ENCODE data around the gene MROH2A.

Gene MROH2A

DNA sequence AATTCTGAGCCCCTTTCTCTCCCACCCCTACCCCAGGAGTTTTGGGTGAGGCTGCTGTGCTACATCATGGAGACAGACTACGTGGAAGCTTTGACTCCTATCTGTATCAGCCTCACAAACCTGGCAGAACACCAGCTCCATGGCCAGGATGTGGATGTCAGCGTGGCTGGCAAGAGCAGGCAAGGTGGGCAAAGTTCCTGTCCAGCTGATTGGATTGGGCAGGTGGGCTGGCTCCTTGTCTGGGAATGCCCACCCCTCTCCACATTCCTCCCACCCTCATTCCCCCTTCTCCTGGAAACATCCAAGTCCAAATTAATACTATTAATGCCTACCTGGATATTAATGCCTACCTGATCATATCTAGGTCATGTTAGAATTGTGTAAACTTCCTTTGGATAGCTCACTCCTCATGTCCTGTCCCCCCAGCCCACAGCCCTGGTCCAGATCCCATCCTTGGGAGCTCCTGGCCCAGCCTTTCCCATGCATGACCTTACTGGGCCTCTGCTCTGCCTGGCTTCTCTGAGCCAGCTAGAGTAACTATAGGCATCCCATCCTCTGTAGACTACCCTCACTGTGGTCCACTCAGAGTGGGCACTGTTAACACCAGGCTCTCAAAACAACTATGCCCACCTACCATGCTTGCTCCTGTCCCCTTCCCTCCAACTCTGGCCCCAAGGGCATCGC lies 24.1 kb downstream of the MROH2A start:
- no peak for DNase-seq

GRCh38 chr2:233803292-233803911 lies 25.3 kb downstream of the MROH2A start:
- no peak for DNase-seq

DNA sequence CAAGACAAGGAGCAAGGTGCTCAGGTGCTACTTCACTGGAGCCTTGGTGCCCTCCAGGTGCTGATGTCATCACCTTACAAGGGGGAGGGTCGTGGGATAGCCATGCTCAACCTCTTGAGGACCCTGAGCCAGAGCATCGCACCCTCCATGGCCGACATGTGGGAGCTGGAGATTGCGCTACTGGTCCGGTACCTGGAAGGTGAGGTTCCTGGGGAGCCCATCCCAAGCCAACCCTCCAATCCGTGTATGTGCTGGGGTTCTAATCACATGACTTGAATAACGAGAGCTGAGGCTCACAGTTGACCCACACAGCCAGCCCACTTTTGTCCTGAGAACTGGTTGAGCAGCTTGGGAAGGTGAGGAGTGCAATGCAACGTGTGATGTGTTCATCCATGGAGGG lies 25.9 kb downstream of the MROH2A start:
- DNase-seq, result no peak

DNA sequence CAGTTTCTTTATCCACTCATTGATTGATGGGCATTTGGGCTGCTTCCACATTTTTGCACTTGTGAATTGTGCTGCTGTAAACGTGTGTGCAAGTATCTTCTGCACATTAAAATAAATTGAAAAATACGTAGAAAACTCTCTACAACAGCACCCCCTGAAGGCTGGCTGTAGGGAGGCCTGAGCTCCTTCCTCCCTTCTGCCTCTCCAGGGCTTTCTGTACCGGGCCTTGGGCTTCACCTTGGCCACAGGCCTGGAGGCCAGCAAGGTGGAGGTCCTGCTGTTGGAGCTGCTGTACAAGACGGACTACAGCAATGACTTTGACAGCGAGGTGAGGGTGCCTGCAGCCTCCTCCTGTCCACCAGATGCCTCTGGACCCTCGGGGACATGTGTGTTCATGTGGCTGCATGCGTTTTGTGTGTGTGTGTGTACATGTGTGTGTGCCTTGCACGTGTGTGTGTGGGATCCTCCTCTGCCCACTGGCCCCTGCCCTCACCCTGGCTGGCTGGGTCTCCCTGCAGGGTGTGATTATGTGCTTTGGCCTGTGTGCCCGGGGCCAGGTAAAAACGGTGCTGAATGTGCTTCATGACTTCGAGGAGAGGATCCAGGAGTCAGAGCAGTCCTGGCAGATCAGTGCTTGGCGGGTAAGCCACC lies 29.2 kb downstream of the MROH2A start:
- DNase-seq, result no peak

DNA sequence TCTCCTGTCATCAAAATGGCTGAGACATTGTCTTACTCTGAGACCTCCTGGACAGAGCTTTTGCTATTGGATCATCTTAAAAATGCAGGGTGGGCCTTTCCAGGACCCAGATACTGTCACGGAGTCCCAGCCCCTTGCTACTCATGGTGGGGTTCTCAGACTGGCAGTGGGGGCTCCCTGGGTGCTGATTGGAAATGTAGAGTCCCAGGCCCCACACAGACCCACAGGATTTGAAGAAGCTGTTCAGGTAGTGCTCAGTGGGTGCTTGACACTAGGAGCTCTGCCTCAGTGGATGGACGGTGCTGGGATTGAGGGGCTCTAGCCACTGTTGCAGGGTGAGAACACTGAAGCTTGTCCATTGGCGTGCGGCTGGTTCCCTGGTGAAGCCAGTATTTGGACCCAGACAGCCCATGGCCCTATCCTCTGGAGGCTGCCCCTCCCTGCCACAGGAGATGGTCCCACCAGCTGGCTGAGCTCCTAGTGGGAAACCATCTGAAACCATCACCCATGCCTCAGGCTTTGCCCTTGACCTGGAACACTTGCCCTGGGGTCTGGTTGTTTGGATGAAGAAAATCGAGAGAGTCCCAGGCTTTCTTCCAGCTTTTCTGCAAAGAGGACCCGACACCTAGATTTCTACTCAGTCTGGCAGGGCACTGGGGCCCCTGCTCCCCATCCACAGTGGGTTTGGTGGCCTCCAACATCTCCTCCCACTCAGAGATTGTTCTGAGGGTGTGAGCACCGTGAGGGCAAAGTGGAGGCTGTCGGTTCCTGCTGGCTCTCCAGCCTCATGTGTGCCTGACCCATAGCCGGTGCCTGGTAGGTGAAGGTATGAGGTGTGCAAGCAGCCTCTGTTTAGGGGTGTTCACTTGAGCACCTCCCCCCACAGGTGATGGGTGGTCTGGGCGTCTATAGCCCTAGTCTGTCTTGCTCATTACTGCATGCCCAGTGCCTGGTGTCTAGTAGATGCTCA lies 30.1 kb downstream of the MROH2A start:
- no peak for DNase-seq

GRCh38 chr2:233810385-233810784 lies 32.3 kb downstream of the MROH2A start:
- DNase-seq, result no peak

- no peak for DNase-seq
Measured at GRCh38 chr2:233811087-233811486, 33.0 kb downstream of the MROH2A start.

DNA sequence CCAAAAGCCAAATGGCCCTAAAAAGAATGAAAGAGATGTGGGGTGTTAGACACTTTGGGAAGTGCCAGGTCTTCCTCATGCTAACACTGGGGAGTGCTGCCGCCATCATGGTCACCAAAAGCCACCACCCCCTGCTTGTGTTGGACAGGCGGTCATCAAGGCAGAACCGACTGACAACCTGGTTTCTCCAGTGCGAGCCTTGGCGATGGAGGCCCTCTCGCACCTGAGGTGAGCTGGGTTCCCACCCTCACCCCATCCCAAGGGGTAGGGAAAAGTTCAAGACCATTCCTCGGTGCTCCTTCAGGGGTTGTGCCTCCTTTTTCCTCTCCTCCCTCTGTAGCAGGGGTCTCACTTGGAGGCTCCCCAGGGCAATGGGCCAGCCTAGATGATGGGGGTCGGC lies 33.6 kb downstream of the MROH2A start:
- no peak for DNase-seq

DNA sequence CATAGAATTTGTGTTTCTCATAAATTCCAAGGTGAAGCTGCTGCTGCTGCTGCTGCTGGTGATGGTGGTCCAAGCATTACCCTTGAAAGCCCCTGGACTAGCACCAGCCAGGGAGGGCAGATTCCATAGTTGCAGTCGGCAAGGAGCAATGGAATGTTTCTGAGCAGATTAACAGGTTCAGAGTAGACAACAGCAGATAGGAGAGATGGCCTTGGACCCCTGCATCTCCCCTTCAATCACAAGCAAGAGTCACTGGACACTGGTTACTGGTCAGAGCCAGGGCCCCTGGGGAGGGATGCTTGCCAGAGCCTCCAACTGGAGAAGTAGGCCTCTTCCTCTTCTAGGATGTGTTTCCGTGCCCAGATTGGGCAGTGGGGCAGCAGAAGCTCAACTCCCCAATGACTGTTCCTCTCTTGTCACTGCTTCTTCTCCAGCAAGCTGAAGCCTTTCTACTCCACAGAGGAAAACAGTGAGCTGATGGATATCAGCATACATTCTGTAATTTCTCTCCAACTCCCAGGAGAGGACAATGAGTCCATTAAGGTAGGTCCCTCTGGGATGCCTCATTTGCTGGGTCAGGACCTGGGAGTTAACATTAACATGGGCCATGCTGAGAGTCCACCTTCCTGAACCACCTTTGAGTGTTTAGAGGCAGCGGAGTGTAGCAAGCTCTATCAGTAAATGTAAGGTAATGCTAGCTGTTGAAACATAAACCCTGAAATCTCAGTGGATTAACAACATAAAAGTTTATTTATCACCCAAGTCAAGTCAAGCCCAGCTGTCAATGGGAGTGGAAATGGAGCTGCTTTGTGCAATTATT lies 35.3 kb downstream of the MROH2A start:
- no peak for DNase-seq

- DNase-seq, result no peak
Measured at GRCh38 chr2:233814056-233814835, 36.1 kb downstream of the MROH2A start.

DNA sequence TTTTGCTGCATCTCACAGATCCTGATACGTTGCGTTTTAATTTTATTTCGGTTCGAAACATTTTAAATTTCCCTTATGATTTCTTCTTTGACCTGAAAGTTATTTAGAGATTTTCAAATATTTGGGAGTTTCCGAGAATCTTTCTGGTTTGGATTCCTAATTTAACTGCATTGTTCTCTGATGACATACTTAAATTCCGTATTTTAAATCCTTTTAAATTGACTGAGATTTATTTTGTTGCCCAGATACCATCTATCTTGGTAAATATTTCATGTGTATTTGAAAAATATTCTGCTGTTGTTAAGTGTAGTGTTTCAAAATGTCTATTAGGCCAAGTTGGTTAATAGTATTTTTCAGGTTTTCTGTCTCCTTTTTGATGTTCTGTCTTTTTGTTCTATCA lies 37.7 kb downstream of the MROH2A start:
- DNase-seq, result no peak

- no peak for DNase-seq
Measured at GRCh38 chr2:233816334-233816733, 38.2 kb downstream of the MROH2A start.

DNA sequence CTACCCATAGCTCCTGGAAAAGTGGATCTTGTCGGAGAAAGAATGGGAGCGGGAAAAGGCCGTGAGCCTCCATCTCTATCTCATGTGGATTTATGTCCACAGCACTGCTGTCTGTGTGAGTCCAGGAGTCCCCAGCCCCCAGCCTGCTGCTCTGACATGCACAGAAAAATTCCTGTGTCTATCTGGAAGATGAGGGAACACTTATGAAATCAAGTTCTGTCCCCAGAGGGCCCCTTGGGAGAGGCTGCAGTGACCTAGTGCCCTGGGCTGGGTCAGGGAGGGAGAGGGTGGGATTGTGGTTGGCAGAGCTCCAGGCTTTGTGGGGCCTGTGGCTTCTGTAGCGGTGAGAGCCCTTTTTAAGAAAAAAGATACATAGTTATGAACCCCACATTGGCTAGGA lies 38.6 kb downstream of the MROH2A start:
- no peak for DNase-seq

GRCh38 chr2:233817361-233817911 lies 39.3 kb downstream of the MROH2A start:
- DNase-seq, result no peak

DNA sequence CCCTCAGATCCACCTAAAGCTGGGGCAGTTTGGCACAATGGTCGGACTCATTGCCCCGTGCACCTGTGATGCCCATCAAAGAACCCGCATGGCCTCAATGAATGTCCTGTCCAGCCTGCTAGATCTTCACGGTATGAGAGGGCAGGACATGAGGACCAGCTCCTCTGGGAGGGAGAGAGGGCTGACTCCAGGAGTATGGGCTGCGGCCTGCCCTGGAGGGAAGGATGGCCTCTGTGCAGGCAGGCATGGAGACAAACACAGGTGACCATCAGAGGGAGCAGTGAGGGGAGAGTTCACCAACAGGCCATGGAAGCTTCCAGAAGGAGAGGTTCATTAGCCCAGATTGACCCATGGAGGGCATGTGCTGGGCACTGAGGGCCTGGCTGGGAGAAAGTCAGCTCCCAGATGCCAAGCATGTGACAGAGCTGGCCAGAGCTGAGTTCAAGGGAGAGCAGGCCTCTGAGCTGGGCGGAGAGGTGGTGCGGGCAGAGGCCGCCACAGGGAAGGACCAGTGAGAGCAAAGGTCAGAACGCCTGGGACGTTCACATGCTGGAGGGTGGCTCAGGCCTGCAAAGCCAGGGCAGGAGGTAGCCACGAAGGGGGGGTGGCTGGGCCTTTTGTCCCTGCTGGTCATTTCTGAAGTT lies 40.0 kb downstream of the MROH2A start:
- no peak for DNase-seq

- DNase-seq, result no peak
Measured at GRCh38 chr2:233818639-233819621, 40.8 kb downstream of the MROH2A start.

DNA sequence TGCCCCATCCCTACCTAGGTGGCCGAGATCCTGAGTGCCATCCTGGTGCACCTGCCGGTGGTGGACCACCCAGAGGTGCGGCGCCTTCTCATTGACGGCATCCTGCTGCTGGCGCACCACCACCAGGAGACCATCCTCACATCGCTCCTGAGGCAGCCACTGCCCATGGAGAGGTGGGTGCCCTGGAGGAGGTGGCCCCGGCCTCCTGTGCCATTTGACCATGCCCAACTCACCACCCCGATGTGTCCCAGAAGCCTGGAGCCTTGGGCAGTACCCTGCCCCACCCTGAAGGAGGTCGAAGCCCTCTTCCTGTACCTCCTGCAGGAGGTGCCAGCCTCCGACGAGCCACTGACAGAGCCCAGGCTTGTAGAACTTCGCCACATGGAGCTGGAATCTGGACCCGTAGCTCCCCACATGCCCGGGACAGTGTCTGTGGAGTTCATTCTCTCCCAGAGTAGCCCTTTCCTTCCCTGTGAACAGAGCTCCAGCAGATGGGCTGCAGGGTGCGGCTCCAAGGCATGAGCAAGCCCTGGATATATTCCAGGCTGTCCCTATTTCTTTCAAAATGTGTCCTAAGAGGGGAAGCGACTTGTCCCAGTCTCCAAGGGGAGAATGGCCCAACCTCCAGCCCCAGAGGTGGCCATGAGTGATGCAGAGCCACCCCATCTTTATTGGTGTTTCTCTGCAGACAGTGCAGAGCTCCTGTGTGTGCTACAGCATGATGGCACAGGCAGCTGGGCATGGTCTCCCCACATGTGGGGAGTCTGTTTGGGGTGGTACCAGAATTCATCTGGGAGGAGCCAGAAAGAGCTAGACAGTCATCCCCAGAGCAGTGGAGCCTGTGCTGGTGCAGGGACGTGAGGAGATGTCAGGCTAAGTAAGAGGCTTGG lies 42.0 kb downstream of the MROH2A start:
- DNase-seq, result no peak

- DNase-seq, result no peak
Measured at GRCh38 chr2:233820774-233821105, 42.6 kb downstream of the MROH2A start.
